Measurements from ENCODE around the gene SCAF8. TPM values are rescaled to one million over a fixed set of nuclear protein-coding genes. Genes with fewer than 3 reads are reported as not detected.

SCAF8 gene
- total and polyA plus RNA-seq, 9 of the 15 experiments (the other 6 are each of a cell fraction or from before 2014, with no cell fraction given), result 10.5 to 46.6 (median 23.2) TPM

- no peaks in the 10 kb centered on the region for H3K9me1 ChIP-seq (ENCODE audit: control insufficient read depth, insufficient read depth, low read length)
- no peaks in the 10 kb centered on the region for H3K79me2 ChIP-seq (ENCODE audit: control insufficient read depth, insufficient read depth, low read length)
- no peak overlapping the region for H3K4me3 ChIP-seq
- peaks cover 3% of the 10 kb centered on the region; the same call in 2 of the 3 replicates for H3K36me3 ChIP-seq (ENCODE audit: control insufficient read depth, insufficient read depth, low read length)
- POLR2A ChIA-PET, result interaction anchor here (1.0 to 1.3 kb wide), 2 partner anchors 14 to 16 kb away, joined by 3 read pairs; no protein-coding TSS in a partner anchor
- BruUV-seq (replicated peaks), result no TSS peak
- H3K9me3 ChIP-seq (replicated peaks; ENCODE audit: control insufficient read depth, insufficient read depth, low read depth, low read length), result no peaks in the 10 kb centered on the region
- ATAC-seq (no peak), DNase-seq (ENCODE audit: extremely low read depth in 1 of 4, low spot score in 3 of 4) (no peak), FAIRE-seq (no peak)
- H3K27ac ChIP-seq (ENCODE audit: extremely low read depth, low read depth, low read length), result no peak overlapping the region
- intact Hi-C loops (cut with micrococcal nuclease) (no loop called here), in situ Hi-C loops (cut with MboI) (no loop called here)
- no peak overlapping the region for H3K9ac ChIP-seq (ENCODE audit: insufficient read depth in 1 of 2, low read depth in 2 of 2, low read length in 2 of 2)
- 85% methylated on average over 3 of the region's 3 CpGs for WGBS (ENCODE audit: insufficient coverage, low coverage, missing lambda C conversion rate)
- H3K4me2 ChIP-seq (ENCODE audit: insufficient read depth, low read length), result no peak overlapping the region
- no peaks in the 10 kb centered on the region; a peak in 1 of 5 replicates for H3K4me1 ChIP-seq (replicated peaks in 1 of 2; ENCODE audit: control insufficient read depth in 2 of 2, insufficient read depth in 2 of 2, low read length in 2 of 2)
- CTCF ChIA-PET (ENCODE audit: low intra/inter-chr PET ratio), result interaction anchor here (0.5 kb wide), 1 partner anchor 72 kb away, joined by 4 read pairs; no protein-coding TSS in a partner anchor
- no peak overlapping the region for H2AFZ ChIP-seq (ENCODE audit: low read depth, low read length)
- H3K27me3 ChIP-seq (ENCODE audit: control insufficient read depth in 2 of 2, insufficient read depth in 2 of 2, low read length in 2 of 2), result no peaks in the 10 kb centered on the region
- 0 out of 2 replicates have a peak, but pooled peaks cover 4% of the 10 kb centered on the region for H4K20me1 ChIP-seq (replicated peaks; ENCODE audit: control insufficient read depth, insufficient read depth, low read length)
- TF ChIP-seq HIVEP1 (CRISPR knock-in tag; IDR thresholded peaks at IDR 0.05), result no peak
- TF ChIP-seq HMG20A (CRISPR knock-in tag; conservative IDR thresholded peaks at IDR 0.05), result no peak
- TF ChIP-seq ZNF766 (CRISPR knock-in tag; conservative IDR thresholded peaks at IDR 0.05), result no peak
- no peak for TF ChIP-seq TCF3 (CRISPR knock-in tag; IDR thresholded peaks at IDR 0.05)
- no peak for TF ChIP-seq HNRNPL (IDR thresholded peaks at IDR 0.05; ENCODE audit: low read depth, low read length)
- TF ChIP-seq CEBPG (CRISPR knock-in tag; IDR thresholded peaks at IDR 0.05), result no peak
- TF ChIP-seq CEBPG (tag; conservative IDR thresholded peaks at IDR 0.05 in 1 of 2, IDR thresholded peaks at IDR 0.05 in 1 of 2), result no peak
- TF ChIP-seq PRMT5 (CRISPR knock-in tag; IDR thresholded peaks at IDR 0.05), result no peak
- TF ChIP-seq, protein P1, sequence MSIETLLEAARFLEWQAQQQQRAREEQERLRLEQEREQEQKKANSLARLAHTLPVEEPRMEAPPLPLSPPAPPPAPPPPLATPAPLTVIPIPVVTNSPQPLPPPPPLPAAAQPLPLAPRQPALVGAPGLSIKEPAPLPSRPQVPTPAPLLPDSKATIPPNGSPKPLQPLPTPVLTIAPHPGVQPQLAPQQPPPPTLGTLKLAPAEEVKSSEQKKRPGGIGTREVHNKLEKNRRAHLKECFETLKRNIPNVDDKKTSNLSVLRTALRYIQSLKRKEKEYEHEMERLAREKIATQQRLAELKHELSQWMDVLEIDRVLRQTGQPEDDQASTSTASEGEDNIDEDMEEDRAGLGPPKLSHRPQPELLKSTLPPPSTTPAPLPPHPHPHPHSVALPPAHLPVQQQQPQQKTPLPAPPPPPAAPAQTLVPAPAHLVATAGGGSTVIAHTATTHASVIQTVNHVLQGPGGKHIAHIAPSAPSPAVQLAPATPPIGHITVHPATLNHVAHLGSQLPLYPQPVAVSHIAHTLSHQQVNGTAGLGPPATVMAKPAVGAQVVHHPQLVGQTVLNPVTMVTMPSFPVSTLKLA (conservative IDR thresholded peaks at IDR 0.05), result no peak
- TF ChIP-seq KLF10 (CRISPR knock-in tag; IDR thresholded peaks at IDR 0.05), result no peak
- no peak for TF ChIP-seq NFYB (IDR thresholded peaks at IDR 0.05; ENCODE audit: extremely low read depth, insufficient read length)
- TF ChIP-seq, protein P2, sequence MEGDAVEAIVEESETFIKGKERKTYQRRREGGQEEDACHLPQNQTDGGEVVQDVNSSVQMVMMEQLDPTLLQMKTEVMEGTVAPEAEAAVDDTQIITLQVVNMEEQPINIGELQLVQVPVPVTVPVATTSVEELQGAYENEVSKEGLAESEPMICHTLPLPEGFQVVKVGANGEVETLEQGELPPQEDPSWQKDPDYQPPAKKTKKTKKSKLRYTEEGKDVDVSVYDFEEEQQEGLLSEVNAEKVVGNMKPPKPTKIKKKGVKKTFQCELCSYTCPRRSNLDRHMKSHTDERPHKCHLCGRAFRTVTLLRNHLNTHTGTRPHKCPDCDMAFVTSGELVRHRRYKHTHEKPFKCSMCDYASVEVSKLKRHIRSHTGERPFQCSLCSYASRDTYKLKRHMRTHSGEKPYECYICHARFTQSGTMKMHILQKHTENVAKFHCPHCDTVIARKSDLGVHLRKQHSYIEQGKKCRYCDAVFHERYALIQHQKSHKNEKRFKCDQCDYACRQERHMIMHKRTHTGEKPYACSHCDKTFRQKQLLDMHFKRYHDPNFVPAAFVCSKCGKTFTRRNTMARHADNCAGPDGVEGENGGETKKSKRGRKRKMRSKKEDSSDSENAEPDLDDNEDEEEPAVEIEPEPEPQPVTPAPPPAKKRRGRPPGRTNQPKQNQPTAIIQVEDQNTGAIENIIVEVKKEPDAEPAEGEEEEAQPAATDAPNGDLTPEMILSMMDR (IDR thresholded peaks at IDR 0.05 in 2 of 3, conservative IDR thresholded peaks at IDR 0.05 in 1 of 3; ENCODE audit: insufficient read depth in 2 of 3, low read depth in 1 of 3, low read length in 3 of 3), result no peak
- no peak for TF ChIP-seq NR2F6 (CRISPR knock-in tag; IDR thresholded peaks at IDR 0.05)
- no peak for TF ChIP-seq ZNF398 (CRISPR knock-in tag; IDR thresholded peaks at IDR 0.05)
- TF ChIP-seq MYNN (IDR thresholded peaks at IDR 0.05), result no peak
- TF ChIP-seq MYNN (CRISPR knock-in tag; IDR thresholded peaks at IDR 0.05), result no peak
- no peak for TF ChIP-seq NUFIP1 (IDR thresholded peaks at IDR 0.05; ENCODE audit: partially characterized antibody)
- no peak for TF ChIP-seq U2AF1 (optimal IDR thresholded peaks at IDR 0.05; ENCODE audit: low read depth, low read length)
Measured at GRCh38 chr6:154876486-154877280, 143.5 kb downstream of the SCAF8 start.

Measured in K562 (cell line).